Omental fat pad (tissue), 4 donors: ENCODE results near the gene PTRH2. TPM values are rescaled to one million over a fixed set of nuclear protein-coding genes. Genes with fewer than 3 reads are reported as not detected.

ENCODE experiments used
- ATAC-seq: fragments of 150-250 bp; one replicate; pipeline ENCODE4 v1.9.1; 2016; ENCODE audit warnings: mild to moderate bottlenecking, moderate library complexity; ENCODE audit not compliant: low FRiP score
- DNase-seq: peaks from one replicate; pipeline ENCODE4 v3.0.0-alpha.2; 2019; ENCODE audit warnings: low spot score
- CTCF ChIP-seq, 3 donors: fragments of 450-650 bp; IDR thresholded peaks; one replicate each; pipeline ENCODE4 v1.5.1; 2016 to 2017; ENCODE audit warnings: antibody characterized with exemption in 3 of 3, mild to moderate bottlenecking in 3 of 3, moderate library complexity in 2 of 3
- total RNA-seq, 4 donors: library from RNA; depleted of rRNA; stranded (reverse); fragments of >200 nt; gene quantifications; one replicate each; pipeline ENCODE4 v1.1.0, GENCODE V29; 2016

Gene PTRH2
- total RNA-seq, 4 donors from 2014 or later: 28.1 to 80.0 (median 30.6) TPM

- no peak for TF ChIP-seq CTCF (IDR thresholded peaks at IDR 0.05)
- ATAC-seq: no peak
Observed at GRCh38 chr17:59719526-59719925, 12.3 kb upstream of the PTRH2 start.

GRCh38 chr17:59716427-59716826 is 9.2 kb upstream of the PTRH2 start:
- ATAC-seq (no peak), DNase-seq (no peak)
- TF ChIP-seq CTCF (IDR thresholded peaks at IDR 0.05): no peak

More at GRCh38 chr17:59719526-59719925, 12.3 kb upstream of the PTRH2 start:
- DNase-seq: no peak

- TF ChIP-seq CTCF (IDR thresholded peaks at IDR 0.05): no peak
- DNase-seq (no peak), ATAC-seq (no peak)
Observed at GRCh38 chr17:59714255-59714654, 7.0 kb upstream of the PTRH2 start.

GRCh38 chr17:59712862-59713261 is 5.6 kb upstream of the PTRH2 start:
- DNase-seq: no peak
- TF ChIP-seq CTCF (IDR thresholded peaks at IDR 0.05): no peak
- ATAC-seq: no peak

- DNase-seq (no peak), ATAC-seq (no peak)
- TF ChIP-seq CTCF (IDR thresholded peaks at IDR 0.05): no peak
Observed at GRCh38 chr17:59711936-59712335, 4.7 kb upstream of the PTRH2 start.

- TF ChIP-seq CTCF (IDR thresholded peaks at IDR 0.05): no peak
- peak; percentile 14 for ATAC-seq
Observed at GRCh38 chr17:59707971-59708430, 771 bp upstream of the PTRH2 start.

GRCh38 chr17:59702304-59702703 is 4.9 kb downstream of the PTRH2 start:
- DNase-seq: no peak
- no peak for TF ChIP-seq CTCF (IDR thresholded peaks at IDR 0.05)
- no peak for ATAC-seq

More at GRCh38 chr17:59707971-59708430, 771 bp upstream of the PTRH2 start:
- DNase-seq: no peak
